Activated B cell treated with CpG ODN at 0.5 μM for 24 hours (primary cell): ENCODE results near the gene MDFIC. TPM values are rescaled to one million over a fixed set of nuclear protein-coding genes. Genes with fewer than 3 reads are reported as not detected.

ENCODE experiments used
- ATAC-seq: fragments of 200-7000 bp; cut with Tn5 transposase; one replicate; pipeline ENCODE4 v1.10.0; 2021; ENCODE audit warnings: low read depth, mild to moderate bottlenecking, moderate library complexity
- CTCF ChIA-PET: fragments of 350-600 bp; sonication (Branson Sonifier 250); formaldehyde crosslinking; loops from one replicate; lab custom pipeline; 2021; ENCODE audit warnings: antibody characterized with exemption; lab: Charles Lee
- POLR2A ChIA-PET: fragments of 350-600 bp; sonication (Branson Sonifier 250); formaldehyde crosslinking; loops from one replicate; lab custom pipeline; 2021; ENCODE audit warnings: antibody characterized with exemption; lab: Charles Lee
- DNase-seq: peaks from one replicate; pipeline ENCODE4 v3.0.0; 2022
- H3K27ac Mint-ChIP-seq: one replicate; pipeline ENCODE4 v1.8.0; 2020; ENCODE audit warnings: mixed read lengths
- H3K27me3 Mint-ChIP-seq: one replicate; pipeline ENCODE4 v1.8.0; 2021; ENCODE audit warnings: mixed read lengths
- H3K36me3 Mint-ChIP-seq: one replicate; pipeline ENCODE4 v1.8.0; 2021; ENCODE audit warnings: low read depth, mixed read lengths
- H3K4me1 Mint-ChIP-seq: one replicate; pipeline ENCODE4 v1.8.0; 2021; ENCODE audit warnings: mixed read lengths
- H3K4me3 Mint-ChIP-seq: one replicate; pipeline ENCODE4 v1.8.0; 2020; ENCODE audit warnings: mild to moderate bottlenecking, mixed read lengths
- H3K9me3 Mint-ChIP-seq: one replicate; pipeline ENCODE4 v1.8.0; 2020; ENCODE audit warnings: mixed read lengths
- intact Hi-C: fragments of 100-400 bp; cut with micrococcal nuclease; formaldehyde crosslinking; loops from one replicate; pipeline ENCODE4 v1.15.1; 2024
- total RNA-seq: library from RNA; stranded (reverse); gene quantifications from 2 replicates; pipeline ENCODE4 v1.2.3, GENCODE V29; 2022
- TF ChIP-seq, protein P1 (sequence below): fragments of 200-600 bp; IDR thresholded peaks from one replicate; pipeline ENCODE4 v1.8.0; 2022; ENCODE audit warnings: antibody characterized with exemption, mild to moderate bottlenecking

Gene MDFIC
- total RNA-seq, 1 donor from 2014 or later, result 139 TPM

GRCh38 chr7:115047958-115048720 is 126.2 kb downstream of the MDFIC start:
- Mint-ChIP-seq H3K9me3 (peaks cover 2% of the 10 kb centered on the region), H3K4me1 (no peaks in the 10 kb centered on the region), H3K27me3 (no peaks in the 10 kb centered on the region), H3K4me3 (no peak overlapping the region), H3K27ac (no peak overlapping the region), H3K36me3 (no peaks in the 10 kb centered on the region)
- ChIA-PET POLR2A (no interaction called here), CTCF (no interaction called here)
- TF ChIP-seq, protein P1, sequence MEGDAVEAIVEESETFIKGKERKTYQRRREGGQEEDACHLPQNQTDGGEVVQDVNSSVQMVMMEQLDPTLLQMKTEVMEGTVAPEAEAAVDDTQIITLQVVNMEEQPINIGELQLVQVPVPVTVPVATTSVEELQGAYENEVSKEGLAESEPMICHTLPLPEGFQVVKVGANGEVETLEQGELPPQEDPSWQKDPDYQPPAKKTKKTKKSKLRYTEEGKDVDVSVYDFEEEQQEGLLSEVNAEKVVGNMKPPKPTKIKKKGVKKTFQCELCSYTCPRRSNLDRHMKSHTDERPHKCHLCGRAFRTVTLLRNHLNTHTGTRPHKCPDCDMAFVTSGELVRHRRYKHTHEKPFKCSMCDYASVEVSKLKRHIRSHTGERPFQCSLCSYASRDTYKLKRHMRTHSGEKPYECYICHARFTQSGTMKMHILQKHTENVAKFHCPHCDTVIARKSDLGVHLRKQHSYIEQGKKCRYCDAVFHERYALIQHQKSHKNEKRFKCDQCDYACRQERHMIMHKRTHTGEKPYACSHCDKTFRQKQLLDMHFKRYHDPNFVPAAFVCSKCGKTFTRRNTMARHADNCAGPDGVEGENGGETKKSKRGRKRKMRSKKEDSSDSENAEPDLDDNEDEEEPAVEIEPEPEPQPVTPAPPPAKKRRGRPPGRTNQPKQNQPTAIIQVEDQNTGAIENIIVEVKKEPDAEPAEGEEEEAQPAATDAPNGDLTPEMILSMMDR, result no peak
- ATAC-seq (no peak), DNase-seq (no peak)
- intact Hi-C loops, result no loop called here

- CTCF ChIA-PET, result interaction anchor here (0.6 kb wide), 1 partner anchor 1025 kb away, joined by 3 read pairs; no protein-coding TSS in a partner anchor
- H3K4me1 Mint-ChIP-seq, result no peaks in the 10 kb centered on the region
- ATAC-seq (no peak), DNase-seq (no peak)
- H3K4me3 Mint-ChIP-seq, result no peak overlapping the region
- TF ChIP-seq, protein P1, result no peak
- intact Hi-C loops, result no loop called here
- H3K27me3 Mint-ChIP-seq, result no peaks in the 10 kb centered on the region
- POLR2A ChIA-PET, result no interaction called here
- H3K27ac Mint-ChIP-seq, result no peak overlapping the region
- H3K36me3 Mint-ChIP-seq, result no peaks in the 10 kb centered on the region
- peaks cover 2% of the 10 kb centered on the region for H3K9me3 Mint-ChIP-seq
Observed at GRCh38 chr7:115052706-115053105, 130.8 kb downstream of the MDFIC start.

DNA sequence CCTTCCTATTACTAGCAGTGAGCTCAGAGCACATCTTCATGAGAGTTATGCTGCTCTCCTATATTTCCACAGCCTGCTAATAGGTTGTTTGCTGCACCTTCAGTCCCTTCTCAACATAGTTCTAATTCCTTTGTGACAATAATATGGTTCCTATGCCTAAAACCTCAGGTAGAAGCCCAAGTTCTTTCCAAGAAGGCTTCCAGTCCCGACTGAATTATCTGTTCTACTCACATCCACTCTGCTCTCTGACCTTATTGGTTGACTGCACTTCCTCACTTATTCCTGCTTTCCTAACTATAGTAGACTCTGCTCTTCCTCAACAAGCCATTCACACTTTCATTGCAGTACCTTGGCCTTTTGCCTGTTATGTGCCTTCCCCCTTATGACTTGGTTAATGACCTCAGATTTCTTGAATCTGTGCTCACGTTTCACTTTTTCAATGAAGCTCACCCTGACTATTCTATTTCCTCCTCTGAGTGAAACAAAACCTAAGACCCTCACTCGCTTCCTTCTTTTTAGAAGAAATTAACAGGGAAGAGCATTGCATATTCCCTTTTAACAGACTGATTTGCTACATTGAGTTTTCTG is 132.7 kb downstream of the MDFIC start:
- TF ChIP-seq, protein P1, result no peak
- H3K27ac Mint-ChIP-seq, result no peak overlapping the region
- H3K4me1 Mint-ChIP-seq, result no peaks in the 10 kb centered on the region
- H3K36me3 Mint-ChIP-seq, result no peaks in the 10 kb centered on the region
- ChIA-PET CTCF (no interaction called here), POLR2A (no interaction called here)
- DNase-seq (no peak), ATAC-seq (no peak)
- H3K9me3 Mint-ChIP-seq, result peaks cover 2% of the 10 kb centered on the region
- intact Hi-C loops, result no loop called here
- H3K27me3 Mint-ChIP-seq, result no peaks in the 10 kb centered on the region
- H3K4me3 Mint-ChIP-seq, result no peak overlapping the region

DNA sequence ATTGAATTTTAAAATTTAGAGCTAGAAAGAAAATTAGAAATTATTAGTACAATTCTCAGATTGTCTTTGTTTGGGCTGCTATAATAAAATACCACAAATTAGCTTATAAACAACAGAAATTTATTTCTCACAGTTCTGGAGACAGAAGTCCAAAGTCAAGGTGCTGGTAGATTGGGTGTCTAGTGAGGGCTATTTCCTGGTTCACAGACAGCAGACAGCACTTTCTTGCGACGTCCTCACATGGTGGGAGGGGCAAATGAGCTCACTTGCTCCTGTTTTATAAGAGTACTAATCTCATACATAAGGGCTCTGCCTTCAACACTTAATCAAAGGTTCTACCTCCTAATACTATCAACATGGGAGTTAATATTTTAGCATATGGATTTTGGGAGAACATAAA is 134.1 kb downstream of the MDFIC start:
- H3K4me3 Mint-ChIP-seq, result no peak overlapping the region
- H3K27me3 Mint-ChIP-seq, result no peaks in the 10 kb centered on the region
- ChIA-PET POLR2A (no interaction called here), CTCF (no interaction called here)
- H3K9me3 Mint-ChIP-seq, result peaks cover 2% of the 10 kb centered on the region
- peaks cover 3% of the 10 kb centered on the region for H3K4me1 Mint-ChIP-seq
- ATAC-seq (no peak), DNase-seq (no peak)
- no peaks in the 10 kb centered on the region for H3K36me3 Mint-ChIP-seq
- intact Hi-C loops, result no loop called here
- TF ChIP-seq, protein P1, result no peak
- H3K27ac Mint-ChIP-seq, result no peak overlapping the region

DNA sequence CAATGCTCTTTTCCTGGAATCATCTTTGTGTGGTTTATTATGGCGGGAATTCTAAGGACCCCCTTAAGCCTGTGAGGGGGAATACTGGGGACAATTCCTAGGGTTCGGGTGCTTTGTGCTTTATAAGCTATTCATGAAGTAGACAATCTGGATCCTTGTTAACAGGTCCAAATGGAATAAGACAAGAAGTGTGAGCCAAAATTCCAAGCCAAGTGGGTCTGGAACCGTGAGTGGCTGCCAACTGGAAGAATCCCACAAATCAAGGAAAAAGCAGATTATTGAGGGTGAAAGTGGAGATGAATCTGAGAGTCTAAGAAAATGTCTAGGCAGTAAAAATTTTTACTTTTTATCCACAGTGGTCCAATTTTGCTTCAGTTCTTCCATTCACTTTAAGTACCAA is 136.8 kb downstream of the MDFIC start:
- no peak for ATAC-seq
- DNase-seq, result no peak
- ChIA-PET POLR2A (no interaction called here), CTCF (no interaction called here)
- Mint-ChIP-seq H3K4me3 (no peak overlapping the region), H3K27me3 (no peaks in the 10 kb centered on the region), H3K9me3 (no peaks in the 10 kb centered on the region), H3K4me1 (peaks cover 3% of the 10 kb centered on the region), H3K27ac (no peak overlapping the region), H3K36me3 (no peaks in the 10 kb centered on the region)
- intact Hi-C loops, result no loop called here
- TF ChIP-seq, protein P1, result no peak
